LNCAP (cell line): ENCODE measurements around the gene NDE1.

Experiments
- CTCF ChIP-seq: fragments of 450-650 bp; IDR thresholded peaks from 2 replicates; pipeline ENCODE4 v1.5.1; 2017; ENCODE audit warnings: mild to moderate bottlenecking

NDE1 gene

GRCh38 chr16:15650019-15650697 is at the start of gene NDE1:
TSS of gene NDE1 (plus strand) at chr16:15650245. CDS start at chr16:15664779, 14,534 bp downstream.
- no peak for TF ChIP-seq CTCF

- no peak for TF ChIP-seq CTCF
These were observed 48.7 kb upstream of the NDE1 start for GRCh38 chr16:15601212-15601879.

- no peak for TF ChIP-seq CTCF
These were observed 47.6 kb upstream of the NDE1 start for GRCh38 chr16:15602285-15603044.

GRCh38 chr16:15604460-15605440 is 45.3 kb upstream of the NDE1 start:
- no peak for TF ChIP-seq CTCF

GRCh38 chr16:15605839-15606517 is 44.1 kb upstream of the NDE1 start:
- TF ChIP-seq CTCF = no peak

- no peak for TF ChIP-seq CTCF
These were observed 43.4 kb upstream of the NDE1 start for GRCh38 chr16:15606518-15607220.
